Stimulated activated CD4-positive, alpha-beta T cell treated with anti-CD3 and anti-CD28 coated beads, TNF-alpha, amount 100 ng/mL, for 24 hours (primary cell): ENCODE data around the gene LPCAT2.

Source experiments
- DNase-seq, 3 experiments: peaks; one replicate each; pipeline ENCODE4 v3.0.0-alpha.2; 2020; ENCODE audit warnings: low read depth in 3 of 3

The LPCAT2 gene

GRCh38 chr16:55503726-55504550 is 4.9 kb upstream of the LPCAT2 start:
- no peak for DNase-seq

- no peak for DNase-seq
Observed at GRCh38 chr16:55505333-55506015, 3.4 kb upstream of the LPCAT2 start.

GRCh38 chr16:55506083-55506482 is 2.8 kb upstream of the LPCAT2 start:
- no peak for DNase-seq

GRCh38 chr16:55506708-55507107 is 2.2 kb upstream of the LPCAT2 start:
- DNase-seq, result no peak

- no peak for DNase-seq
Observed at GRCh38 chr16:55508271-55508921, 476 bp upstream of the LPCAT2 start.

- no peak for DNase-seq
Observed at GRCh38 chr16:55510185-55510805, 1.4 kb downstream of the LPCAT2 start.

GRCh38 chr16:55512941-55513340 is 4.1 kb downstream of the LPCAT2 start:
- no peak for DNase-seq

GRCh38 chr16:55513616-55514015 is 4.7 kb downstream of the LPCAT2 start:
- DNase-seq, result no peak

- DNase-seq, result no peak
Observed at GRCh38 chr16:55515111-55515510, 6.2 kb downstream of the LPCAT2 start.

GRCh38 chr16:55521792-55522191 is 12.9 kb downstream of the LPCAT2 start:
- DNase-seq, result no peak

GRCh38 chr16:55526441-55526840 is 17.6 kb downstream of the LPCAT2 start:
- no peak for DNase-seq

- DNase-seq, result no peak
Observed at GRCh38 chr16:55527885-55528284, 19.0 kb downstream of the LPCAT2 start.

- no peak for DNase-seq
Observed at GRCh38 chr16:55529018-55529417, 20.1 kb downstream of the LPCAT2 start.

- no peak for DNase-seq
Observed at GRCh38 chr16:55530316-55530856, 21.5 kb downstream of the LPCAT2 start.

GRCh38 chr16:55532227-55532626 is 23.4 kb downstream of the LPCAT2 start:
- no peak for DNase-seq

- no peak for DNase-seq
Observed at GRCh38 chr16:55534756-55535155, 25.9 kb downstream of the LPCAT2 start.

GRCh38 chr16:55539049-55539448 is 30.2 kb downstream of the LPCAT2 start:
- DNase-seq, result no peak

GRCh38 chr16:55539488-55539887 is 30.6 kb downstream of the LPCAT2 start:
- no peak for DNase-seq

- no peak for DNase-seq
Observed at GRCh38 chr16:55540221-55540620, 31.3 kb downstream of the LPCAT2 start.

GRCh38 chr16:55542459-55543082 is 33.7 kb downstream of the LPCAT2 start:
- DNase-seq, result no peak

GRCh38 chr16:55543472-55543871 is 34.6 kb downstream of the LPCAT2 start:
- no peak for DNase-seq

GRCh38 chr16:55552621-55553020 is 43.7 kb downstream of the LPCAT2 start:
- DNase-seq, result no peak
